SU-DHL-6 (cell line): ENCODE data around the gene TRMT44.

Source experiments
- CTCF ChIP-seq: fragments of 200-600 bp; sonication (generic); IDR thresholded peaks from one replicate; pipeline ENCODE4 v1.5.1; 2017; ENCODE audit warnings: antibody characterized with exemption, mild to moderate bottlenecking, low read length, moderate library complexity; ENCODE audit not compliant: insufficient read depth, poor library complexity, severe bottlenecking
- EZH2phosphoT487 ChIP-seq: fragments of 200-600 bp; sonication (generic), shearing (Covaris generic); conservative IDR thresholded peaks from 2 replicates; pipeline ENCODE4 v1.6.1; 2018; ENCODE audit warnings: mild to moderate bottlenecking, antibody characterized with exemption, low read length, moderate library complexity, mixed read lengths

- no peak for TF ChIP-seq CTCF
- TF ChIP-seq EZH2phosphoT487, result no peak
Measured at GRCh38 chr4:8474856-8475255, 34.3 kb downstream of the TRMT44 start.
